Liver (tissue), 3 donors: Measurements from ENCODE around the gene RIC8B.

ENCODE experiments used
- CTCF ChIP-seq: fragments of 150-350 bp; IDR thresholded peaks from 2 replicates; pipeline ENCODE4 v1.5.1; 2017; ENCODE audit warnings: improper control_type of control experiment, low read depth, low read length; ENCODE audit not compliant: missing input control
- RAD21 ChIP-seq, 2 donors: IDR thresholded peaks; 2 replicates each; pipeline ENCODE4 v1.6.1; 2016; ENCODE audit warnings: antibody characterized with exemption in 2 of 2, mild to moderate bottlenecking in 2 of 2
- donor health status: healthy.
- donor health status: healthy.

- TF ChIP-seq CTCF = no peak
- TF ChIP-seq RAD21 (IDR thresholded peaks at IDR 0.05) = no peak
These were observed 132.2 kb downstream of the RIC8B start for GRCh38 chr12:106906715-106907114.
